ENCODE measurements around the gene CALB2. TPM values are rescaled to one million over a fixed set of nuclear protein-coding genes. Genes with fewer than 3 reads are reported as not detected.

CALB2 gene
- total and polyA plus RNA-seq, 2 of the 4 experiments (the other 2 are of a cell fraction): 0.18 to 0.32 TPM

GRCh38 chr16:71347146-71347545 lies 11.4 kb upstream of the CALB2 start:
- Histone ChIP-seq H4K5ac (ENCODE audit: low read depth, low read length) (no peak overlapping the region), H3K23ac (ENCODE audit: low read depth, low read length) (no peak overlapping the region), H2AFZ (replicated peaks; ENCODE audit: low read length, poor library complexity) (no peak overlapping the region), H3K36me3 (ENCODE audit: control insufficient read depth, insufficient read depth, low read length) (no peaks in the 10 kb centered on the region), H4K91ac (ENCODE audit: insufficient read depth, low read depth, low read length) (no peak overlapping the region), H3K14ac (replicated peaks; ENCODE audit: low read depth, low read length) (no peak overlapping the region), H3K18ac (ENCODE audit: low read depth, low read length) (no peak overlapping the region), H3K56ac (ENCODE audit: extremely low read depth, insufficient read depth, low read length) (no peak overlapping the region), H4K20me1 (ENCODE audit: insufficient read depth, low read length) (no peaks in the 10 kb centered on the region), H3K9me1 (ENCODE audit: insufficient read depth, low read length) (no peaks in the 10 kb centered on the region), H3K4me3 (ENCODE audit: insufficient read depth, low read depth, low read length) (no peak overlapping the region), H2AK5ac (ENCODE audit: low read depth, low read length) (no peak overlapping the region), H3K79me1 (ENCODE audit: low read depth in 1 of 2, low read length in 2 of 2) (no peaks in the 10 kb centered on the region), H4K8ac (ENCODE audit: low read depth in 2 of 2, low read length in 2 of 2) (no peak overlapping the region), H3K9ac (ENCODE audit: low read depth, low read length) (no peak overlapping the region), H2AK9ac (replicated peaks; ENCODE audit: low read depth, low read length, poor library complexity) (no peak overlapping the region), H2BK5ac (ENCODE audit: low read depth, low read length, poor library complexity, severe bottlenecking) (no peak overlapping the region), H2BK20ac (ENCODE audit: low read depth, low read length) (no peak overlapping the region), H3K27ac (ENCODE audit: insufficient read depth, low read length) (no peak overlapping the region), H3K4me1 (ENCODE audit: control insufficient read depth, insufficient read depth, low read length) (no peaks in the 10 kb centered on the region), H3K9me3 (ENCODE audit: control insufficient read depth, insufficient read depth, low read length) (no peaks in the 10 kb centered on the region), H3K27me3 (ENCODE audit: control insufficient read depth, insufficient read depth, low read length) (peaks cover 2% of the 10 kb centered on the region; the same call in 1 of the 2 replicates), H3K4ac (ENCODE audit: low read depth, low read length) (no peak overlapping the region), H2BK120ac (ENCODE audit: low read depth, low read length) (no peak overlapping the region), H3K4me2 (ENCODE audit: low read depth, low read length) (no peak overlapping the region), H2BK15ac (ENCODE audit: low read depth, low read length) (no peak overlapping the region)
- no TSS peak for BruUV-seq (replicated peaks)
- no peak for ATAC-seq (ENCODE audit: low read depth)
- ChIA-PET CTCF (no interaction called here), POLR2A (ENCODE audit: unreplicated experiment) (no interaction called here)
- no peak for DNase-seq
- in situ Hi-C loops (cut with MboI; ENCODE audit: low sequenced_read_pairs): no loop called here
- no peak for TF ChIP-seq RAD21 (IDR thresholded peaks at IDR 0.05; ENCODE audit: low read length)
- TF ChIP-seq CHD1 (IDR thresholded peaks at IDR 0.05; ENCODE audit: low read depth, low read length): no peak
- no peak for TF ChIP-seq RFX5 (IDR thresholded peaks at IDR 0.05; ENCODE audit: low read depth, low read length)
- no peak for TF ChIP-seq POLR2A (IDR thresholded peaks at IDR 0.05; ENCODE audit: low read depth, low read length)
- TF ChIP-seq BHLHE40 (IDR thresholded peaks at IDR 0.05; ENCODE audit: low read depth, low read length): no peak
- TF ChIP-seq ELK1 (IDR thresholded peaks at IDR 0.05; ENCODE audit: borderline replicate concordance, low read depth, low read length): no peak
- no peak for TF ChIP-seq USF2 (IDR thresholded peaks at IDR 0.05; ENCODE audit: low read depth, low read length)
- TF ChIP-seq MAZ (IDR thresholded peaks at IDR 0.05; ENCODE audit: borderline replicate concordance, low read depth, low read length): no peak
- dilution Hi-C loops (cut with HindIII; ENCODE audit: low sequenced_read_pairs, unreplicated experiment): no loop called here
- intact Hi-C loops (cut with micrococcal nuclease): no loop called here
- WGBS, 2 experiments (ENCODE audit: extremely low coverage in 2 of 2, insufficient read length in 1 of 2): 28% methylated on average over 5 of the region's 7 CpGs; no CpG with 5 or more reads in 1 of the 2 experiments
